ENCODE measurements around the gene SPECC1. TPM values are rescaled to one million over a fixed set of nuclear protein-coding genes. Genes with fewer than 3 reads are reported as not detected.

Gene SPECC1
- total and polyA plus RNA-seq, 9 of the 15 experiments (the other 6 are each of a cell fraction or from before 2014, with no cell fraction given) = 2.4 to 19.6 (median 14.7) TPM

GRCh38 chr17:19992803-19993713 is 16.1 kb upstream of the SPECC1 start (continued):
- no peak for TF ChIP-seq ZBTB9 (CRISPR knock-in tag; IDR thresholded peaks at IDR 0.05)
- no peak for TF ChIP-seq BCL6 (CRISPR knock-in tag; IDR thresholded peaks at IDR 0.05)
- no peak for TF ChIP-seq ZBTB40 (IDR thresholded peaks at IDR 0.05)
- no peak for TF ChIP-seq ZBTB40 (CRISPR knock-in tag; IDR thresholded peaks at IDR 0.05)
- no peak for TF ChIP-seq ARID2 (IDR thresholded peaks at IDR 0.05)
- no peak for TF ChIP-seq STAG1 (CRISPR knock-in tag; IDR thresholded peaks at IDR 0.05; ENCODE audit: borderline replicate concordance)
- no peak for TF ChIP-seq FOSL1 (tag; conservative IDR thresholded peaks at IDR 0.05)
- TF ChIP-seq ILK (tag; IDR thresholded peaks at IDR 0.05; ENCODE audit: borderline replicate concordance, low read depth) = no peak
- TF ChIP-seq HOMEZ (CRISPR knock-in tag; IDR thresholded peaks at IDR 0.05) = no peak
- no peak for TF ChIP-seq ZNF79 (CRISPR knock-in tag; IDR thresholded peaks at IDR 0.05; ENCODE audit: low read depth)
- no peak for TF ChIP-seq TRIM28 (IDR thresholded peaks at IDR 0.05)
- TF ChIP-seq DMBX1 (CRISPR knock-in tag; IDR thresholded peaks at IDR 0.05; ENCODE audit: borderline replicate concordance) = no peak
- peak; percentile 59; the same call in 1 of the 2 replicates for TF ChIP-seq RB1 (IDR thresholded peaks at IDR 0.05; ENCODE audit: low read depth)
- no peak for TF ChIP-seq ZNF197 (CRISPR knock-in tag; IDR thresholded peaks at IDR 0.05; ENCODE audit: low read depth)
